Activated CD8-positive, alpha-beta T cell treated with anti-CD3 and anti-CD28 coated beads for 36 hours (primary cell): ENCODE results near the gene PPP2R2C. TPM values are rescaled to one million over a fixed set of nuclear protein-coding genes. Genes with fewer than 3 reads are reported as not detected.

Experiments used
- ATAC-seq: fragments of 200-7000 bp; cut with Tn5 transposase; one replicate; pipeline ENCODE4 v1.10.0; 2021; ENCODE audit warnings: mild to moderate bottlenecking, moderate library complexity
- CTCF ChIA-PET: fragments of 350-600 bp; sonication (Branson Sonifier 250); formaldehyde crosslinking; loops from one replicate; lab custom pipeline; 2021; ENCODE audit warnings: antibody characterized with exemption; lab: Charles Lee
- POLR2A ChIA-PET: fragments of 350-600 bp; sonication (Branson Sonifier 250); formaldehyde crosslinking; loops from one replicate; lab custom pipeline; 2021; ENCODE audit warnings: antibody characterized with exemption; lab: Charles Lee
- DNase-seq: peaks from one replicate; pipeline ENCODE4 v3.0.0-alpha.2; 2020
- H3K27ac Mint-ChIP-seq: one replicate; pipeline ENCODE4 v1.8.0; 2021; ENCODE audit warnings: mild to moderate bottlenecking, mixed read lengths
- H3K27me3 Mint-ChIP-seq: one replicate; pipeline ENCODE4 v1.8.0; 2021; ENCODE audit warnings: mixed read lengths
- H3K36me3 Mint-ChIP-seq: one replicate; pipeline ENCODE4 v1.8.0; 2021; ENCODE audit warnings: low read depth, mixed read lengths
- H3K4me1 Mint-ChIP-seq: one replicate; pipeline ENCODE4 v1.8.0; 2021; ENCODE audit warnings: low read depth, mixed read lengths
- H3K4me3 Mint-ChIP-seq: one replicate; pipeline ENCODE4 v1.8.0; 2021; ENCODE audit warnings: mild to moderate bottlenecking, moderate library complexity, mixed read lengths
- H3K9me3 Mint-ChIP-seq: one replicate; pipeline ENCODE4 v1.8.0; 2021; ENCODE audit warnings: mixed read lengths
- intact Hi-C: fragments of 100-400 bp; cut with micrococcal nuclease; formaldehyde crosslinking; loops from one replicate; pipeline ENCODE4 v1.10.0; 2022
- total RNA-seq, 2 experiments: library from RNA; stranded (reverse); gene quantifications; one replicate each; pipeline ENCODE4 v1.2.3, GENCODE V29; 2021
- TF ChIP-seq, protein P1 (sequence below): fragments of 200-600 bp; IDR thresholded peaks from one replicate; pipeline ENCODE4 v1.8.0; 2022; ENCODE audit warnings: antibody characterized with exemption, mild to moderate bottlenecking

Gene PPP2R2C
- total RNA-seq, 2 experiments from 2014 or later, result not detected

DNA sequence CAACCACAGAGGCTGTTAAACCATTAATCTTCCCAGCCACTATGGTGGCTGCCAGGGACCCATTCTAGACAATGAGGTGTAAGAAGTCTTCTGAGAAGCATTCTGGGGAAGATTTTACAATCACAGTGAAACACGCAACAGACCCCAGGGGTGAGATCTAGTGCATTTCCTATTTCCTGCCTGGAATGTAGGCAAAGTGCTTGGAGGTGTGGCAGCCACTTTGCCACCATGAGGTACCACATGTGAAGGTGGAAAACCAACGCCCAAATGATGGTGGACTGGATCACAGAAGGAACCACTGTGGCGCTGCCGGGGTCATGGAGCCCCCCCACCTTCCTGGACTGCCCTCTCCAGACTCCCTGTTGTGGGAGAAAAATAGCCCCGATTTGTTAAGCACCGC, 140.9 kb downstream of the PPP2R2C start:
- no peaks in the 10 kb centered on the region for H3K36me3 Mint-ChIP-seq
- ATAC-seq (no peak), DNase-seq (no peak)
- POLR2A ChIA-PET, result no interaction called here
- no peak overlapping the region for H3K27ac Mint-ChIP-seq
- no peaks in the 10 kb centered on the region for H3K4me1 Mint-ChIP-seq
- CTCF ChIA-PET, result interaction anchor here (0.7 to 7.6 kb wide), 28 partner anchors 9 to 333 kb away, joined by 3 to 304 read pairs (median 4); partner anchors contain the start of gene WFS1
- TF ChIP-seq, protein P1, sequence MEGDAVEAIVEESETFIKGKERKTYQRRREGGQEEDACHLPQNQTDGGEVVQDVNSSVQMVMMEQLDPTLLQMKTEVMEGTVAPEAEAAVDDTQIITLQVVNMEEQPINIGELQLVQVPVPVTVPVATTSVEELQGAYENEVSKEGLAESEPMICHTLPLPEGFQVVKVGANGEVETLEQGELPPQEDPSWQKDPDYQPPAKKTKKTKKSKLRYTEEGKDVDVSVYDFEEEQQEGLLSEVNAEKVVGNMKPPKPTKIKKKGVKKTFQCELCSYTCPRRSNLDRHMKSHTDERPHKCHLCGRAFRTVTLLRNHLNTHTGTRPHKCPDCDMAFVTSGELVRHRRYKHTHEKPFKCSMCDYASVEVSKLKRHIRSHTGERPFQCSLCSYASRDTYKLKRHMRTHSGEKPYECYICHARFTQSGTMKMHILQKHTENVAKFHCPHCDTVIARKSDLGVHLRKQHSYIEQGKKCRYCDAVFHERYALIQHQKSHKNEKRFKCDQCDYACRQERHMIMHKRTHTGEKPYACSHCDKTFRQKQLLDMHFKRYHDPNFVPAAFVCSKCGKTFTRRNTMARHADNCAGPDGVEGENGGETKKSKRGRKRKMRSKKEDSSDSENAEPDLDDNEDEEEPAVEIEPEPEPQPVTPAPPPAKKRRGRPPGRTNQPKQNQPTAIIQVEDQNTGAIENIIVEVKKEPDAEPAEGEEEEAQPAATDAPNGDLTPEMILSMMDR, result no peak
- peaks cover 13% of the 10 kb centered on the region for H3K27me3 Mint-ChIP-seq
- H3K9me3 Mint-ChIP-seq, result no peaks in the 10 kb centered on the region
- intact Hi-C loops, result no loop called here
- H3K4me3 Mint-ChIP-seq, result no peak overlapping the region

DNA sequence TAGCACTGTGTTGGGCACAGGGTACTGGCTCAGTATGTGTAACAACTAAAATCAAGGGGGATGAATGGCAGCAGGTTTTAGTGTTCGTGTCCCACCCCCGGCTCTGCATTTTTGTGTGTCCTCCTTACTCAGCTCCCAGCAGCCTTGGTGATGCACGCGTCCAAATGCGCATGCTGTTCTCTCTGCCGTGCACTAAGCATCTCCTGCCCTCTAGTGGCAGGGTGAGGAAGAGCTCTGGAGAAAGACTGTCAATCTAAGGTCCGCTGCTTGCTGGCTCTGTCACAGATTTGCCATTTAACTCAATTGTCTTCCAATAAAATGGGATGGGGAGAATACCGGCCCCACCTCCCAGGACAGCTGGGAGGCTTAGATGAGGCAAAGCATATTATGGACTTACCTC, 141.4 kb downstream of the PPP2R2C start:
- DNase-seq, result peak; percentile 41
- no peaks in the 10 kb centered on the region for H3K9me3 Mint-ChIP-seq
- no peak overlapping the region for H3K4me3 Mint-ChIP-seq
- TF ChIP-seq, protein P1, result peak; percentile 54
- no peak overlapping the region for H3K27ac Mint-ChIP-seq
- intact Hi-C loops, result no loop called here
- peaks cover 15% of the 10 kb centered on the region for H3K27me3 Mint-ChIP-seq
- ChIA-PET POLR2A (no interaction called here), CTCF (interaction anchor here (0.7 to 7.6 kb wide), 27 partner anchors 8 to 1433 kb away, joined by 3 to 304 read pairs (median 4); partner anchors contain the start of gene WFS1)
- no peaks in the 10 kb centered on the region for H3K36me3 Mint-ChIP-seq
- ATAC-seq, result peak; percentile 40
- H3K4me1 Mint-ChIP-seq, result no peaks in the 10 kb centered on the region

DNA sequence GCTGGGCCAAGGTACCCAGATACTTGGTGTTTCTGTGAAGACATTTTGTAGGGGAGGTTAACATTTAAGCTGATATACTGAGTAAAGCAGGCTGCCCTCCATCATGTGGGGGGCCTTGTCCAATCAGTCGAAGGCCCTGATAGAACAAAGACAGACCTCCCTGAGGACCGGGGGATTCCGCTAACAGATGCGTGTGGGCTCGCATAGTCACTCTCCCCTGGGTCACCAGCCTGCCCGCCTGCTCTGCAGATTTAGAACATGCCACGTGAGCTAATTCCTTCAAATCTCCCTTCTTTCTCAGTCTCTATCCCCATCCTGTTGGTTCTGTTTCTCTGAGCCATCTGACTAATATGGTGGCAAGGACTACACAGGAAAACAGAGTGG, 142.0 kb downstream of the PPP2R2C start:
- peaks cover 17% of the 10 kb centered on the region for H3K27me3 Mint-ChIP-seq
- ChIA-PET POLR2A (no interaction called here), CTCF (interaction anchor here (0.9 to 7.6 kb wide), 19 partner anchors 8 to 332 kb away, joined by 3 to 304 read pairs (median 7); partner anchors contain the start of gene WFS1)
- no peak overlapping the region for H3K4me3 Mint-ChIP-seq
- intact Hi-C loops, result no loop called here
- ATAC-seq (no peak), DNase-seq (no peak)
- TF ChIP-seq, protein P1, result no peak
- H3K36me3 Mint-ChIP-seq, result no peaks in the 10 kb centered on the region
- H3K4me1 Mint-ChIP-seq, result no peaks in the 10 kb centered on the region
- no peaks in the 10 kb centered on the region for H3K9me3 Mint-ChIP-seq
- no peak overlapping the region for H3K27ac Mint-ChIP-seq

DNA sequence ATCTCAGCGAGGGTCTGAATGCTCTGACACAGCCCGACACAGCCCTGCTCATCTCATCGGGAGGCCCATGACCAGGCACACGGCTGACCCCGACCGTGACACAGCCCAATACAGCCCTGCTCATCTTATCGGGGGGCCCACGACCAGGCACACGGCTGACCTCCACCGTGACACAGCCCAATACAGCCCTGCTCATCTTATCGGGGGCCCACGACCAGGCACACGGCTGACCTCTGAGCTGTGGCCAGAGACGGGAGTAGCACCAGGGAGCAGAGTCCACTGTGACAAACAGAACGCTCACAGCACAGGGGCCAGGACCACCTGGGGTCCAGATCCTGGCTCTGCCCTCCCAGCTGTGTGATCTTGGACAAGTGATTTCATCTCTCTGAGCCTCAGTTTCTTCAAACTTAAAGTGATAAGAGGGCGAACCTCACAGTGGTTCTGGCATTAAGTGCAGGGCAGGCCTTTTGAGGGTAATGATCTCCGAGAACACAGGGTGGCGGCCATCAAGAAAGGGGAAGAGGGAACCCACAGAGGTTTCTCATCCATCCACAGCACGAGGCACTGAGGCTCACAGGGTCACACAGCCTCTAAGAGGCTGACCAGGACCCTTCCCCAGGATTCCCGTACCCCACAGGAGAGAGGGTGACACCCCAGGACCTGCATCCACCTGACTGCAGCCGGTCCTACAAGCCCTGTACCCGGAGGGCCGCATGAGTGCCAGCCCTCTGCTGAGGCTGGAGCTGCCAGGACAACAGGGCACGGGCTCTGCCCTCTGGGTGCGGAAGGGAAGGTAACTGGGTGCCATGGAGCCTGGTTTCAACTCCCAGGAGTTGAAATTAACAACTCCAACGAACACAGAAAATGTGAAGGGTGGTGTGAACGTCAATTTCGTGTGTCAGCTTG, 142.7 kb downstream of the PPP2R2C start:
- ChIA-PET POLR2A (no interaction called here), CTCF (interaction anchor here (1.0 to 7.6 kb wide), 9 partner anchors 15 to 332 kb away, joined by 3 to 304 read pairs (median 9); partner anchors contain the start of gene WFS1)
- TF ChIP-seq, protein P1, result no peak
- no peak for ATAC-seq
- no peak for DNase-seq
- no peaks in the 10 kb centered on the region for H3K4me1 Mint-ChIP-seq
- intact Hi-C loops, result loop anchor here (5.0 kb wide), 1 partner anchor 332 kb away; no protein-coding TSS in a partner anchor
- no peaks in the 10 kb centered on the region for H3K9me3 Mint-ChIP-seq
- H3K27me3 Mint-ChIP-seq, result peaks cover 11% of the 10 kb centered on the region
- H3K36me3 Mint-ChIP-seq, result no peaks in the 10 kb centered on the region
- no peak overlapping the region for H3K4me3 Mint-ChIP-seq
- no peak overlapping the region for H3K27ac Mint-ChIP-seq

DNA sequence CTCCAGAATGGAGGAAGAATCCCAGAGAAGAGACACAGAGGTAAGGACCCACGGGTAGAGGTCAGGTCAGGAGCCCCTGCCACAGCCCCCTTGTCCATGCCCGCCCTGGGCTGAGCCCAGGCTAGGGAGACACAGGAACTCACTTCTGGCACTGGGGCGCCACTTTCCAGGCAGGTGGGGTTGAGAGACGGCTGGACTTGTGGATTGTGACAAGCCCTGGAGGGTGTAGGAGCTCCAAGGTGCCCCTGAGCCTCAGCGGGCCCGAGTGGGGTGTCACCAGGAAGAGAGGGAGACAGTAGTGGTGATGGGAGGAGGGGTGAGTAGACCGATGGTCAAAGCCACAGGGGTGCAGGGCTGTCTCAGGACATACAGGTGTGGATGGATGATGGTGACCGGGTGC, 143.9 kb downstream of the PPP2R2C start:
- Mint-ChIP-seq H3K27ac (no peak overlapping the region), H3K27me3 (peaks cover 12% of the 10 kb centered on the region), H3K4me3 (no peak overlapping the region), H3K4me1 (no peaks in the 10 kb centered on the region), H3K9me3 (no peaks in the 10 kb centered on the region), H3K36me3 (no peaks in the 10 kb centered on the region)
- ATAC-seq (no peak), DNase-seq (no peak)
- ChIA-PET POLR2A (no interaction called here), CTCF (interaction anchor here (1.1 to 7.6 kb wide), 6 partner anchors 14 to 331 kb away, joined by 4 to 304 read pairs (median 10); no protein-coding TSS in a partner anchor)
- TF ChIP-seq, protein P1, result no peak
- intact Hi-C loops, result loop anchor here (5.0 kb wide), 1 partner anchor 331 kb away; no protein-coding TSS in a partner anchor
